Inflammatory macrophage treated with lipopolysaccharide for 1 hour (primary cell): Measurements from ENCODE around the gene TSHZ1.

Source experiments
- DNase-seq, 2 donors: peaks; one replicate each; pipeline ENCODE4 v3.0.0-alpha.2; 2020 to 2022

TSHZ1 gene

GRCh38 chr18:75210274-75211001 lies at the start of gene TSHZ1:
Gene TSHZ1, plus strand, starts transcription at chr18:75210797. Its CDS starts 1,080 bp downstream, at chr18:75211877.
- DNase-seq = peak; percentile 61 to 62

GRCh38 chr18:75161256-75162028 lies 49.2 kb upstream of the TSHZ1 start:
- DNase-seq = peak; percentile 41 to 53

- DNase-seq = no peak
These were observed 48.1 kb upstream of the TSHZ1 start for GRCh38 chr18:75162467-75162866.

- DNase-seq = no peak
These were observed 47.6 kb upstream of the TSHZ1 start for GRCh38 chr18:75162978-75163377.

GRCh38 chr18:75163736-75164135 lies 46.9 kb upstream of the TSHZ1 start:
- no peak for DNase-seq

GRCh38 chr18:75164479-75164878 lies 46.1 kb upstream of the TSHZ1 start:
- no peak for DNase-seq

GRCh38 chr18:75165926-75166325 lies 44.7 kb upstream of the TSHZ1 start:
- DNase-seq = no peak

- no peak for DNase-seq
These were observed 43.5 kb upstream of the TSHZ1 start for GRCh38 chr18:75167137-75167536.

- DNase-seq = no peak
These were observed 42.6 kb upstream of the TSHZ1 start for GRCh38 chr18:75167759-75168618.

GRCh38 chr18:75168619-75169018 lies 42.0 kb upstream of the TSHZ1 start:
- no peak for DNase-seq

GRCh38 chr18:75169411-75169810 lies 41.2 kb upstream of the TSHZ1 start:
- no peak for DNase-seq

- DNase-seq = no peak
These were observed 40.4 kb upstream of the TSHZ1 start for GRCh38 chr18:75170022-75170789.

GRCh38 chr18:75170916-75171315 lies 39.7 kb upstream of the TSHZ1 start:
- no peak for DNase-seq

GRCh38 chr18:75172299-75173124 lies 38.1 kb upstream of the TSHZ1 start:
- no peak for DNase-seq

GRCh38 chr18:75173125-75173432 lies 37.5 kb upstream of the TSHZ1 start:
- DNase-seq = peak; percentile 22 to 36

GRCh38 chr18:75173738-75174137 lies 36.9 kb upstream of the TSHZ1 start:
- DNase-seq = no peak

GRCh38 chr18:75176849-75177248 lies 33.7 kb upstream of the TSHZ1 start:
- DNase-seq = no peak

- no peak for DNase-seq
These were observed 32.2 kb upstream of the TSHZ1 start for GRCh38 chr18:75178376-75178775.

GRCh38 chr18:75179819-75180600 lies 30.6 kb upstream of the TSHZ1 start:
- DNase-seq = no peak

GRCh38 chr18:75183524-75183923 lies 27.1 kb upstream of the TSHZ1 start:
- DNase-seq = no peak

- no peak for DNase-seq
These were observed 26.6 kb upstream of the TSHZ1 start for GRCh38 chr18:75183973-75184493.
